CD14-positive monocyte (primary cell): ENCODE measurements around the gene XYLB. TPM values are rescaled to one million over a fixed set of nuclear protein-coding genes. Genes with fewer than 3 reads are reported as not detected.

ENCODE experiments used
- DNase-seq, 3 donors: peaks; one replicate each; pipeline ENCODE4 v3.0.0-alpha.2; 2011 to 2022
- H2AFZ ChIP-seq: 2 replicates; pipeline ENCODE4 v1.6.0; 2012; ENCODE audit warnings: mild to moderate bottlenecking, low read depth, low read length, inconsistent platforms; ENCODE audit not compliant: insufficient read depth, poor library complexity, severe bottlenecking
- H3K27ac ChIP-seq, 2 donors: 1 replicate in 1 of 2; 2 replicates in 1 of 2; pipeline ENCODE4 v1.5.1; 2012 to 2013; ENCODE audit warnings: low read length in 2 of 2, control low read depth in 1 of 2, inconsistent platforms in 1 of 2, low read depth in 1 of 2, mild to moderate bottlenecking in 1 of 2
- H3K27me3 ChIP-seq, 2 donors: one replicate each; pipeline versions ENCODE4 v1.6.0 to v1.6.1; 2011 to 2013; ENCODE audit warnings: low read length in 2 of 2; ENCODE audit not compliant: control insufficient read depth in 2 of 2, insufficient read depth in 2 of 2
- H3K36me3 ChIP-seq, 2 donors: replicated peaks in 1 of 2; 1 replicate in 1 of 2; 2 replicates in 1 of 2; pipeline versions ENCODE4 v1.5.1 to v1.6.1; 2012 to 2013; ENCODE audit warnings: low read length in 2 of 2, control low read depth in 1 of 2, inconsistent platforms in 1 of 2, mild to moderate bottlenecking in 1 of 2; ENCODE audit not compliant: insufficient read depth in 2 of 2, control insufficient read depth in 1 of 2
- H3K4me1 ChIP-seq, 2 donors: 1 replicate in 1 of 2; 2 replicates in 1 of 2; pipeline versions ENCODE4 v1.5.1 to v1.6.1; 2012 to 2013; ENCODE audit warnings: low read length in 2 of 2, control low read depth in 1 of 2, inconsistent platforms in 1 of 2, mild to moderate bottlenecking in 1 of 2, moderate library complexity in 1 of 2; ENCODE audit not compliant: insufficient read depth in 2 of 2, control insufficient read depth in 1 of 2
- H3K4me2 ChIP-seq: replicated peaks from 2 replicates; pipeline ENCODE3; 2012; ENCODE audit warnings: low read length, moderate library complexity, mild to moderate bottlenecking; ENCODE audit not compliant: poor library complexity, severe bottlenecking; ENCODE audit errors: extremely low read depth
- H3K4me3 ChIP-seq, 3 experiments: fragments of 200-600 bp in 1 of 3; sonication (generic) in 1 of 3; replicated peaks in 1 of 3; 1 replicate in 2 of 3; 2 replicates in 1 of 3; pipeline ENCODE4 v1.5.1; 2011 to 2013; ENCODE audit warnings: low read length in 3 of 3, mild to moderate bottlenecking in 3 of 3, control low read depth in 2 of 3, low read depth in 2 of 3, inconsistent platforms in 1 of 3, moderate library complexity in 1 of 3
- H3K79me2 ChIP-seq: 2 replicates; pipeline ENCODE4 v1.6.0; 2012; ENCODE audit warnings: mild to moderate bottlenecking, control low read depth, inconsistent platforms, low read length, moderate library complexity; ENCODE audit not compliant: insufficient read depth
- H3K9ac ChIP-seq: 2 replicates; pipeline ENCODE4 v1.6.0; 2017; ENCODE audit warnings: low read length, mild to moderate bottlenecking; ENCODE audit not compliant: insufficient read depth, poor library complexity, severe bottlenecking
- H3K9me3 ChIP-seq, 2 donors: replicated peaks in 1 of 2; 1 replicate in 1 of 2; 2 replicates in 1 of 2; pipeline versions ENCODE4 v1.5.1 to v1.6.1; 2012 to 2013; ENCODE audit warnings: low read length in 2 of 2, control low read depth in 1 of 2; ENCODE audit not compliant: control insufficient read depth in 1 of 2, insufficient read depth in 1 of 2
- H4K20me1 ChIP-seq: 2 replicates; pipeline ENCODE4 v1.6.0; 2012; ENCODE audit warnings: mild to moderate bottlenecking, low read length, control low read depth, moderate library complexity; ENCODE audit not compliant: insufficient read depth
- H3K27ac Mint-ChIP-seq, 7 donors: one replicate each; pipeline ENCODE4 v1.8.0; 2020; ENCODE audit warnings: mild to moderate bottlenecking in 7 of 7, mixed read lengths in 7 of 7, moderate library complexity in 6 of 7, inconsistent platforms in 2 of 7
- H3K27me3 Mint-ChIP-seq, 3 donors: one replicate each; pipeline ENCODE4 v1.8.0; 2021 to 2022; ENCODE audit warnings: low read depth in 3 of 3, mild to moderate bottlenecking in 3 of 3, mixed read lengths in 3 of 3, moderate library complexity in 3 of 3, inconsistent platforms in 1 of 3
- H3K36me3 Mint-ChIP-seq, 2 donors: one replicate each; pipeline ENCODE4 v1.8.0; 2020; ENCODE audit warnings: mixed read lengths in 2 of 2, inconsistent platforms in 1 of 2, mild to moderate bottlenecking in 1 of 2
- H3K4me1 Mint-ChIP-seq: one replicate; pipeline ENCODE4 v1.8.0; 2020; ENCODE audit warnings: mild to moderate bottlenecking, mixed read lengths
- H3K4me3 Mint-ChIP-seq, 2 donors: one replicate each; pipeline ENCODE4 v1.8.0; 2020; ENCODE audit warnings: mild to moderate bottlenecking in 2 of 2, mixed read lengths in 2 of 2, moderate library complexity in 1 of 2
- H3K9me3 Mint-ChIP-seq, 7 donors: one replicate each; pipeline ENCODE4 v1.8.0; 2020 to 2022; ENCODE audit warnings: mixed read lengths in 7 of 7, mild to moderate bottlenecking in 6 of 7, moderate library complexity in 6 of 7, inconsistent platforms in 2 of 7
- CTCF ChIP-seq: fragments of 200-600 bp; IDR thresholded peaks from one replicate; pipeline ENCODE4 v1.8.0; 2022; ENCODE audit warnings: antibody characterized with exemption, mild to moderate bottlenecking
- WGBS: methylation state at CpG from one replicate; pipeline ENCODE4 v1.1.5; 2013; ENCODE audit warnings: missing lambda C conversion rate; ENCODE audit not compliant: insufficient coverage; 5-methylcytosine and 5-hydroxymethylcytosine counted together
- intact Hi-C, 2 donors: fragments of 100-400 bp; cut with micrococcal nuclease; formaldehyde crosslinking; loops; one replicate each; pipeline versions ENCODE4 v1.15.0 to v1.15.1; 2023
- polyA plus RNA-seq, 3 donors: library from polyadenylated mRNA; depleted of rRNA in 1 of 3; unstranded in 2 of 3; stranded (reverse) in 1 of 3; fragments of 300-500 nt in 2 of 3; fragments of >200 nt in 1 of 3; fragmentation: Illumina TruSeq in 2 of 3; gene quantifications; 1 replicate in 2 of 3; 2 replicates in 1 of 3; pipeline ENCODE4 v1.2.3, GENCODE V29; 2012 to 2021

Gene XYLB
- polyA plus RNA-seq, 3 donors, result 0.60 to 1.00 (median 0.74) TPM

- Histone ChIP-seq H3K4me3 (no peak overlapping the region), H3K27ac (no peak overlapping the region), H3K79me2 (no peaks in the 10 kb centered on the region), H3K36me3 (peaks cover 10 to 43% of the 10 kb centered on the region in 2 donors), H3K4me2 (no peak overlapping the region), H2AFZ (no peak overlapping the region), H3K9me3 (peaks cover 0 to 13% of the 10 kb centered on the region in 2 donors), H4K20me1 (no peaks in the 10 kb centered on the region), H3K27me3 (no peaks in the 10 kb centered on the region), H3K9ac (no peak overlapping the region), H3K4me1 (no peaks in the 10 kb centered on the region)
- H3K36me3 Mint-ChIP-seq, result peaks cover 57 to 83% of the 10 kb centered on the region in 2 donors
- no peak overlapping the region for H3K4me3 Mint-ChIP-seq
- H3K27ac Mint-ChIP-seq, result no peak overlapping the region
- intact Hi-C loops, result no loop called here
- no peak for TF ChIP-seq CTCF
- no peaks in the 10 kb centered on the region for H3K4me1 Mint-ChIP-seq
- 77% methylated on average over 5 of the region's 7 CpGs for WGBS
- DNase-seq, result no peak
- H3K9me3 Mint-ChIP-seq, result peaks cover 9 to 38% (median 23%) of the 10 kb centered on the region in 7 donors
- peaks cover 0 to 2% (median 0%) of the 10 kb centered on the region in 3 donors for H3K27me3 Mint-ChIP-seq
Measured at GRCh38 chr3:38382506-38383080, 36.0 kb downstream of the XYLB start.

DNA sequence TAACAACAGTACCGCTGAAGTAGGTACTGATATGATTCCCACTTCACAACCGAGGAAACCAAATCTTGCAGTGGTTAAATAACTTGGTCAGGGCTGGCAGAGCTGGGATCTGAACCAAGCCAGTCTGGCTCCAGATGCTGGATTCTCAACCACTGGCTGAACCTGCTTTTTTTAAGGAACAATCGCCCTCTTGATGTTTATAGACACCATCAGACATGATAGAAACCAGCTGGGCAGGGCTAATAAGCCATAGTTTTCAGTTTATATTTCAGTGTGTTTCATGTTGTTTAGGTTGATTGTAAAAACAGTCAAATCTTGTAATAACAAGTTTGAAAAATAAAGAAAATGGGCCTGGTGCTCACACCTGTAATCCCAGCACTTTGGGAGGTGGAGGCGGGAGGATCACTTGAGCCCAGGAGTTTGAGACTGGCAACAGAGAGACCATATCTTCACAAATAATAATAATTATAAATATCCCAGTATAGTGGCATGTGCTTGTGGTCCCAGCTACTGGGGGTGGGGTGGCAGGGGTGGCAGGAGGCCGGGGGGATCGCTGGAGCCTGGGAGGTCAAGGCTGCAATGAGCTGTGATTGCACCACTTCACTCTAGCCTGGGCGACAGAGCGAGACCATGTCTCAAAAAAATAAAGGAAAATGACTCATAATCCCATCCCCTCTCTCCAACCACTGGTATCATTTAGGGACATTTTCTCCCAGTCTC, 36.7 kb downstream of the XYLB start:
- Histone ChIP-seq H3K79me2 (no peaks in the 10 kb centered on the region), H2AFZ (no peak overlapping the region), H3K9me3 (peaks cover 0 to 13% of the 10 kb centered on the region in 2 donors), H4K20me1 (no peaks in the 10 kb centered on the region), H3K27me3 (no peaks in the 10 kb centered on the region), H3K4me2 (no peak overlapping the region), H3K4me3 (no peak overlapping the region), H3K36me3 (peaks cover 10 to 36% of the 10 kb centered on the region in 2 donors), H3K27ac (no peak overlapping the region), H3K9ac (no peak overlapping the region), H3K4me1 (no peaks in the 10 kb centered on the region)
- Mint-ChIP-seq H3K4me1 (no peaks in the 10 kb centered on the region), H3K27ac (peak overlapping the region in 1 of 7 donors; percentile 16), H3K4me3 (no peak overlapping the region), H3K27me3 (no peaks in the 10 kb centered on the region), H3K9me3 (peaks cover 9 to 39% (median 23%) of the 10 kb centered on the region in 7 donors), H3K36me3 (peaks cover 52 to 80% of the 10 kb centered on the region in 2 donors)
- WGBS, result 100% methylated on average over 1 of the region's 8 CpGs
- TF ChIP-seq CTCF, result no peak
- intact Hi-C loops, result no loop called here
- no peak for DNase-seq
